Measurements from ENCODE around the gene CHMP6.

CHMP6 gene

DNA sequence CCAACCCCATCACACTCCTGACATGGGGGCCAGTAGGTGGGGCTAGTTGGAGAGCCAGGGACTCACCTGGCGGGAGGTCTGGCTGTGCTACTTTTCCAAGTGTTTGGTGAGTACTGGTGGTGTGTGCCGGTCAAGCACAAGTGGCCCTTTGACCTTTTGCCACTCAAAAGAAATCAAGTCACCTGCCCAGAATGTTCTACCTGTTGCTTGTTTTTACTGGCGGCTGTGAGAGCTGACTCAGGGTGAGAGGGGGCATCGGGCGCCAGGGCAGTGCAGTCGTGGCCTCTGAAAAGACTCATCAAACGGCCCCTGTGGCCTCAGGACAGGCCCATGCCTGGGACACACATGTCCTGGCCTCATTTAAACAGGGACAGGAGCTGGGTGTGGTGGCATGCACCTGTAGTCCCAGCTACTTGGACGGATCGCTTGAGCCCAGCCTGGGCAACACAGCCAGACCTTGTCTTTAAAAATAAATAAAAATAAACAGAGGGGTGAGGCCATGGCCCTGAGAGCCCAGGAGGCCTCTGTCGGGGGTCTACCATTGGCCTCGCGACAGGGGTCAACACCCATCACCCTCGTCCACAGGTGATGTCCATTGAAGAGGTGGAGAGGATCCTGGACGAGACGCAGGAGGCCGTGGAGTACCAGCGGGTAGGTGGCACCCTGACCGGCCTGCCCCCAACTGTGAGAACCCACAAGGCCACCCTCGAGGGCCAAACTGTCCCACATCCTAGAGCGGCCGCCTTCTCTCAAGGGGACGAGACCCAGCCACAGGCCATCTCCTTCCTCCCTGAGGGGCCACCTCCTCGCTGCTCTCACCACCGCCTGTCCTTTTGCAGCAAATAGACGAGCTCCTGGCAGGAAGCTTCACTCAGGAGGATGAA lies 5.0 kb downstream of the CHMP6 start:
- no peak for DNase-seq

DNA sequence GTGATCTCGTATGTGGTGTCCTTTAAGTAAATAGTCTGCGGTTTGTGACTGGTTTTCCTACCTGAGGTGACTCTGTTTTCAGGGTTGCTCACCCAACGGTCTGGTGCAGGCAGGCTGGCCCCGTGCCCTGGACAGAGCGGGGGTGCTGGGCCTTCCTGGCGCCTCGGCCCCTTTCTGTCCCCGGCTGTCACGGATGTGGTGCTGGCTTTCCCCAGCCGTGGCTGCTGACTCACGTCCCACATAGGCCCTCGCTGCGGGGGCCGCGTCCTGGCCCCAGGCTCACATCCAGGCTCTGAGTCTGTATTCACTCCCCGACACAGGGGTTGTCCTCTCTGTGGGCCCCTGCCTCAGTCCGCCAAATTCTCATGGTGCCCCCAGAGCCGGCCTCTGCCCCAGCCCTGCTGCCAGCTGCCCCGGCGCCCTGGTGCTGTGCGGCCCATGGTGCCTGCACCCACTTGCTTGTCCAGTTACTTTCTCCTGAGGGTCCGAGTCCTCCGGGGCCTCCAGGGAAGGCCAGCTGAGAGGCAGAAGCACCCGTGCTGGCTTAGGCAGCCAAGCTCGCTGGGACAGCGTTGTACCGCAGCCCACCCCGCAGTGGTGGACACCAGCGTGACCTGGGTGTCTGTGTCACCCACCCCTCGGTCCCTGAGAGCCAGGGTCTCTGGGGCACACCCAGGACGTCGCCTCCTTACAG lies 5.9 kb downstream of the CHMP6 start:
- DNase-seq = no peak

DNA sequence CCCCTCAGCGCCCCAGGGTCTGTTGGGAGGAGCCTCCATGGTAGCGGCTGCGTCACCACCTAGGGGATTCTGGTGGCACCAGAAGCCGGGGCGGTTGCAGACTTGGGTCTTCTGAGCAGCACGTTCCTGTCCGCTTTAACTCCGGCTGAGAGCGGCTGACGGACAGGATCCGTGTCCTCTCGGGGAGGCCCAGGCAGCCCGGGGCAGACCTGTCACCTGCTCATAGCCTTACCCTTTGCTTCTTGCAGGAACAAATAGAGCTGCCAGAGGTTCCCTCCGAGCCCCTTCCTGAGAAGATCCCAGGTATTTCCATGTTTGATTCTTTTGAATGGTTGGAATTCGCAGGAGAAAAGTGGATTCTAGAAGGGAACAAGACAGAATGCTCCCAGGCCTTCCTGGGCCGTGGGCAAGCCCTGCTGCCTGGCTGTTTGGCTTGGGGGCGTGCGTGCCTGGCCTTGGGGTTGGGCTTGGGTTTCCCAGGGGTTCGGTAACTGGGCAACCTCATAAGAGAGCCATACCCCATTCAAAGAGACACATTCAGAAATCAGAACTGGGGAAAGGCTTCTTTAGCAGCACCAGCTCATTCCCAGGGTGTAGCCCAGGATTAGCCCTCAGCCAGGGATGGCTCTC lies 6.6 kb downstream of the CHMP6 start:
- DNase-seq = no peak

DNA sequence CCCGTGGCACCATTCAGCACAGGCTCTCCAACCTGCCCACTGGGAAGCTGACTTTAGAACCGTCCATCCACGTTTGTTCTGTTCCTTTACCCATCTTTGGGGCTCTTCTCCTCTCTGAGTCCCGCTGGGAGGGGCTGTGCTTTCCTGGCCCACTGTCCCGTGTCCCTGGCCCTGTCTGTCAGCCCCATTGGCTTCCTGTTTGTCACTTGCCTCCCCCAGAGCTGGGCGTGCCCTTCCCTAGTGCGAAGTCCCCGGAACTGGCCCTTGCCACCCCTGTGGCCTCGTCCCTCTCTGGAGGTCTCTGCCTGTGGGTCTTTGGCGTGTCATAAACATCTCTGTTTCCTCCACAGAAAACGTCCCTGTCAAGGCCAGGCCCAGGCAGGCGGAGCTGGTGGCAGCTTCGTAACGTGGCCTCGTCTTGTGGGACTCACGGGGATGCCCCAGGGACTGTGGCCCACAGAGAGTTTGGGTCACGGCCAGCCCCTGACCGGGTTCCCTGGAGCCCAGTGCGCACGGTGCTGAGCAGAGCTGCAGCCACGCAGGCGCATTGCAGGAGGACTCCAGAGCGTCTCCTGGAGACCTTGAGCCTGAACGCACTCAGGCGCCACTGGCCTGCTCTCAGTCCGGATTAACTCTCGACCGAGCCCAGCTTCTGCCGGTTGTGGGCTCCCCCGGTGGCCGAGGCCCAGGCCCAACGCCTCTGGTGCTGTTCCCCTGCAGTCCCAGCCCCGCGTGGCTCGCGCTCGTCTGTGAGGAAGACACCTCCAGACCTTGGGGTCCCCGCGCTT lies 7.3 kb downstream of the CHMP6 start:
- DNase-seq = no peak

DNA sequence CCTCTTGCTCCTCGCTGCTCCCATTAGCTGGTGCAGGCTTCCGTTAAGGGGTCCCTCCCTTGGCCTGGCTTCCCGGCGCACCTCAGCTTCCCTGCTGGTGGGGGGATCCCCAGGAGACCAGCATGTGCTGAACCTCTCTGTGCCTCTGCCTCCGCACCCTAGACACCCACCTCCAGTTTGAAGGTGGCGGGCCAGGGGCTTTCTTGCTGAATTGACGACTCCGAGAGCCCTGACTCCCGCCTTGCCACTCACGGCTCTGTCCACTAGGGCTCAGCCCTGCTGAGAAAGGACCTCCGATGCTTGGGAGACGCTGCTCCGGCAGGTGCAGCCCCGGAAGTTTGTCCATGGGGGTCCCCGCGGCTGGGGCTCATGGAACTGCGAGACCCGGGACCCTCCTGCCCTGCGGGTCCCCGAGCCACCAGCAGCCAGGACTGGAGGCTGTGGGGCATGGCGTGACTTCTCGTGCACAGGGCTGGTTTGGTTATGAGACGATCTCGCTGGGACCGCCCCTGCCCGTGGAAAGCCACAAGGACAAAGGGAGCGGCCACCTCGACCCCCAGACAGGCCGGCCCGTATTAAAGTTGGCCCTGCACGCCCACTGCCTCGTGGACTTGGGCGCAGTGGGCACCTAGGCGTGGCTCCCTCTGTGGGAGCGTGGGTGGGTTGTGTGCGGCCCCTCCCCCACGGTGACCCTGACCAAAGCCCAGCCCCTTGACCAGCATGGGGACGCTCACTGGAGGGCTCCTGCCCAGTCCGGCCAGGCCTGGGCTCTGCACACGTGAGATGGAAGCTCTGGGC lies 8.1 kb downstream of the CHMP6 start:
- DNase-seq = no peak

DNA sequence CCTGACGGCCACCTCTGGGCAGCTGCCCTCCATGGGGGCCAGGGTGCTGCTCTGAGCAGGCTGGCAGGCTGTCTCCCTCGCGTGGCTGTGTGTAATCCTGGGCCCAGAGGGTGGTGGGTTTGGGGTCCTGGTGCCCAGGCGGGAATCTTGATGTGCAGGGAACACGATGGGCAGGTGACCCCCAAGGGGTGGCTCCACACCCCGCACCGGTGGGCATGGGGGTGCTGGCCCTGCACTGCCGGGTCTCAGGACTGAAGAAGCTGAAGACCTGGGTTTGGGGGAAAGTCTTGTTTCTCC lies 8.6 kb downstream of the CHMP6 start:
- no peak for DNase-seq

DNA sequence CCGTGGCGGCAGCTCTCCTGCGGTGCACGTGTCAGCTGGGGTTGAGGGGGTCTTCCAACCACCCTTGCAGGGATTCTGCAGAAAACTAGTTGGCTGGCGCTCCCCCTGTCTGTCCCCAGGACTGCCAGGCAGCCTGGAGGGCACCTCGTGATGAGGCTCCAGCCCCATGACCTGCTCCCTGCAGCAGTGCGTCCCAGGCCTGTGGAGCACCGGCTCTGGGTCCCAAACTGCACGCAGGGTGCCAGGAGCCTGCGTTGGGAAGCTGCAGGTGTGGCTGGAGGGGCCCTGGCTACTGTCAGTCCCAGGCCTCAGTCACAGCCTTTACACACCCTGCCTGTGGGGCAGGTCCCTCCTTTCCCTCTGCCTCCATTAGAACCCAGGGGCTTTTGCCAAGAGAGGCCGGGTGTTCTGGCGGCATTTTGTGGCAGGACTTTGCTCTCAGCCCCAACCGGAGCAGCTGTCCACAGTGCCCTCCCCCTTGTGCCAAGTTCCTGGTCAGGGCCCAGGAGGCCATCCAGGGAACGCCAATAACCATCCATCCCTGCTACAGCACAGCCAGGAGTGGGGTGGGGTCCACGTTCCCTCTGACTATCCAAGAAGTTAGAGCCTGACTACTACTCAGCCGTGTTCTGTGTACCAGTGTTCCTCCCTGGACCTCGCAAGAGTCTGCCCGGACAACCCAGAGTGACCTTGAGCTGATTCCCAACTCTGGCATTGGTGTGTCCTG lies 9.2 kb downstream of the CHMP6 start:
- no peak for DNase-seq

DNA sequence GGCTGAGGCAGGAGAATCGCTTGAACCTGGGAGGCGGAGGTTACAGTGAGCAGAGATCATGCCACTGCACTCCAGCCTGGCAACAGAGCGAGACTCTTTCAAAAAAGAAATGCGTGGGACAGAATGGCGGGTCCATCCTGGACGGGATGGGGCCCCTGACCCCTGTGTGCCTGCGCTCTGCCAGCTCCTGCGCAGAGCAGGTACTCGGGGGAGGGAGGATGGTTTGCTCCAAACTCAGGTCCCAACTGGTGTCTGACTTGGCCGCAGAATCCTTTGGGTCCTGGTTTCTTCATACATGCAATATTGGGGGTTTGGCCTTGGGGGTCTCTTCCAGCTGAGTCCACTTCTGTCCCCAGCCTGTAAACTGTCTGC lies 10.4 kb downstream of the CHMP6 start:
- no peak for DNase-seq

DNA sequence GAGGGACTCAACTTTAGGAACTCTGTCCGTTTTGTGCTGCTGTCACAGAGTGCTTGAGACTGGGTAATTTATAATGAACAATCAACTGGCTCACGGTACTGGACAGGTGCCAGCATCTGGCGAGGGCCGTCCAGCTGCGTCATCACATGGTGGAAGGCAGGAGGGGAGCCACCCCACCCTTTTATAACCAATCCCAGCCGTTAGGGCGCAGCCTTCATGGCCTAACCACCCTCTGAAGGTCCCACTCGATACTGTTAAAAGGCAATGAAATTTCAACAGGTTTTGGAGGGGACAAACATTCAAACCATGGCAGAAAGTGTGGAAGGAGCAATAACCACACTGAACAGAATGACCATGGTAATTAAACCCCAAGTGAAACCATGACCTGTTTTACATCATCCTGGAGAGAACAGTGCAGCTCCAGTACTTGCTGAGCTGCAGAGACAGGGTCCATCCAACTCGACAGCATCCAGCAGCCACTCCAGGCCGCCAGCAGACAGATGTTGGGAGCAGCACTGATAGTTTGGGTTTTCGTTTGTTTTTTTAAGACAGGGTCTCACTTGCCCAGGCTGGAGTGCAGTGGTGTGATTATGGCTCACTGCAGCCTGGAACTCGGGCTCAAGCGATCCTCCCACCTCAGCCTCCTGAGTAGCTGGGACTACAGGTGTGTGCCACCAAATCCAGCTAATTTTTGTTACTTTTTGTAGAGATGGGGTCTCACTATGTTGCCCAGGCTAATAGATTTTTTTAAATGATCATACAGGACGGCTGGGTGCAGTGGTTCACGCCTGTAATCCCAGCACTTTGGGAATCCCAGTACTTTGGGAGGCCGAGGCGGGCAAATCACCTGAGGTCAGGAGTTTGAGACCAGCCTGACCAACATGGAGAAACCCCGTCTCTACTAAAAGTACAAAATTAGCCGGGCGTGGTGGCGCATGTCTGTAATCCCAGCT lies 11.0 kb downstream of the CHMP6 start:
- DNase-seq = no peak

DNA sequence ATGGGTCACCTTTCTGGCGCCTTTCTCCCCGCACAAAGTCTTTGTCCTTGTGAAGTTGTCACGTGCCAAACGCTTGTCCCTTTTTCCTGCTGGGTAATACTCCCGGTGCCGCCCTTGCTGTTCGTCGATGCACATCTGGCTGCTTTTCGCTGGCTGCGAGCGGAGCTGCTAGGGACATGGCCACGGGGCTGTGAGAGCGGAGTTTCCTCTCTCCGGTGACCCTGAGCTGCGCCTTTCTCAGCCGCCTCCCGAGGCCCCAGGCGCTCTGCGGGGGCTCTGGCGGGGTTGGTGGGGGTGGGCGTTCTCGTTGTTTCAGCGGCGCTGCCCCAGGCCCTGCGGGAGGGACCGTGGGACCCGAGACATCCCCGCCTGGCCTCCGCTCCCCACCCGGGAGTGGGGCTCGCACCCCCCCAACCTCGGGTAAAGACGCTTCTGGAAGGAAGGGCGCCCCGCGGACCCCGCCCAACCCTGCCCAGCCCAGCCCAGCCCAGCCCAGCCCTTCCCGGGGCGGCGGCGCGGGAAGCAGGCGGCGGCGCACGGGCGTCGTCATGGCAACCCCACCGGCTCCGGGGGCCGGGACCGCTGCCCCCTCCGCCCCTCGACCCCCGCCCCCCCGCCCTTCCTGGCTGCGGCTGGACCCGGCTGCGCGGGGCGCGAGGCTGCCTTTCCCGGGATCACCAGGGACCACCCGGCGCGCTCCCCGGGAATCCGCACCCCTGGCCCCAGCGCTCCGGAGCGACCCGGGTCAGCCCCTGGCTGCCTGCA lies 12.3 kb downstream of the CHMP6 start:
- DNase-seq = no peak

DNA sequence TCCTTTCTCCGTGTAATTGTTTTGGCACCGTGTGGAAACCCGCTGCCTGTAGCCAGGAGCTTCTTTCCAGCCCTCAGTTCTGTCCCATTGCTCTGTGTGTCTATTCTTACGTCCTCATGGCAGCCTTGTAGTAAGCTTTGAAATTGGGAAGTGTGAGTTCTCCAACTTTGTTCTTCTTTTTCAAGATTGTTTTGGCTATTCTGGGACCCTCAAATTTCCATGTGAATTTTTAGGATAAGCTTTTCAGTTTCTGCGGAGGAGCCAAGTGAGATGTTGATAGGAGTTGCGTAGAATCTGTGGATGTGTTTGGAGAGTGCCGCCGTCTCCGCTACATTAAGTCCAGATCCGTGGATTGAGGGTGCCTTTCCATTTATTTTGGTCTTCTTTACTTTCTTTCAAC lies 15.2 kb downstream of the CHMP6 start:
- no peak for DNase-seq

DNA sequence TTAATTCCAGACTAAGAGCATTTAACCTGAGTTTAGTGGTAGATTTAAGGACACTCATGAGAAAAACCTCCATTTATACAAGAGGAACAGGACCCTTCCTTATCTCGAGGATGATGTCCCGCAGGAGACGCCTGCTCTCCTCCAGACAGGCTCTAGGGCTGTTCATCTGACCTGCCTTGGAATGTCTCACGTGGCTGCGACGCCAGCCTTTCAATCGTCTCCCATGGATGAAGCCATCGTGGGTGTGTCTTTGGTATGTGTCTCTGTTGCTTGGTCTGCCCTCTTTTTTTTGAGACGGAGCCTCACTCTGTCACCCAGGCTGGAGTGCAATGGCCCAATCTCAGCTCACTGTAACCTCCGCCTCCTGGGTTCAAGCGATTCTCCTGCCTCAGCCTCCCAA lies 16.5 kb downstream of the CHMP6 start:
- DNase-seq = no peak

DNA sequence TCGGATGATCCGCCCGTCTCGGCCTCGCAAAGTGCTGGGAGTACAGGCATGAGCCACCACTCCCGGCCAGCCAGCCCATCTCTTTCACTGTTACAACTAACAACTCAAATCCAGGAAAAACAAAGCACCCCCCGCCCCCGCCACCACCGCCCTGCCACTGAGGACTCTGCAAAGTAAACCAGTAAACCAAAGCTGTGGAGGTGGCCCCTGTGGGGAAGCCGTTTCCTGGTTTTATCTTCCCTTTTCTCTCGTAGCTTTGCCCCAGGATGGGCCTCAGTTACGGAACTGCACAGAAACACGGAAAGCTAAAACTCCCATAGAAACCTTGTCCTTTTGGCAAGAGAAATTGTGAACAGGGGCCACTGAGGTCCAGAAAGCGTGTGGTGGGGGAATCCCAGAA lies 17.5 kb downstream of the CHMP6 start:
- no peak for DNase-seq

DNA sequence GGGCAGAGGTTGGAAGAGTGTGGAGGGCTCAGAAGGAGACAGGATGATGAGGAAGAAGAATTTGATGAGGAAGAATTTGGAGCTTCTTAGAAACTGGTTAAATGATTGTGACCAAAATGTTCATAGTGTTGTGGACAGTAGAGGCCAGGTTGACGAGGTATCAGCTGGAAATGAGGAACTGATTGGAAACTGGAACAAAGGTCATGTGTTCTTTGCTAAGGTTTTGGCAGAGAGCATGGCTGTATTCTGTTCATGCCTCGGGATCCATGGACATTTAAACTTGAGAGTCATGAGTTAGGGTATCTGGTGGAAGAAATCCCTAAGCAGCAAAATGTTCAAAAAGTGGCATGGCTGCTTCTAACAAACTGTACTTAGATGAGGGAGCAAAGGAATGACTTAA lies 19.3 kb downstream of the CHMP6 start:
- no peak for DNase-seq

DNA sequence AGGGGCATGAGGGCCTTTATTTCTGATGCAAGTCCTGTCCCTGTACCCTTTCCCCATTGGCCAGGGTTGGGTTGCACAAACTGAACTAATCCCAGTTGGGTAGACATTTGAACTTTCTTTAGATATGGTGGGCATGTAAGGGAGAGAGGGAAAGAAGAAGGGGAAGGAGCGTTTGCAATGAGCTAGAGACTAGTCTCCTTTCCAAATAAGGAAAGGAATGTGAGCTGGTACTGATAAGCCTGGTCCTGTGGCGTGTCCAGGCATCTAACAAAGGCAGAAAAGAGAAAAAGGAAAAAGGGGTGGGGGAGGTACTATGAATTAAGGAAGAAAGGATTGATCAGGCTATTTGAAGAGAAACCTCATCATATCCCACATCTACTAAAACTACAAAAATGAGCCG lies 20.3 kb downstream of the CHMP6 start:
- no peak for DNase-seq

DNA sequence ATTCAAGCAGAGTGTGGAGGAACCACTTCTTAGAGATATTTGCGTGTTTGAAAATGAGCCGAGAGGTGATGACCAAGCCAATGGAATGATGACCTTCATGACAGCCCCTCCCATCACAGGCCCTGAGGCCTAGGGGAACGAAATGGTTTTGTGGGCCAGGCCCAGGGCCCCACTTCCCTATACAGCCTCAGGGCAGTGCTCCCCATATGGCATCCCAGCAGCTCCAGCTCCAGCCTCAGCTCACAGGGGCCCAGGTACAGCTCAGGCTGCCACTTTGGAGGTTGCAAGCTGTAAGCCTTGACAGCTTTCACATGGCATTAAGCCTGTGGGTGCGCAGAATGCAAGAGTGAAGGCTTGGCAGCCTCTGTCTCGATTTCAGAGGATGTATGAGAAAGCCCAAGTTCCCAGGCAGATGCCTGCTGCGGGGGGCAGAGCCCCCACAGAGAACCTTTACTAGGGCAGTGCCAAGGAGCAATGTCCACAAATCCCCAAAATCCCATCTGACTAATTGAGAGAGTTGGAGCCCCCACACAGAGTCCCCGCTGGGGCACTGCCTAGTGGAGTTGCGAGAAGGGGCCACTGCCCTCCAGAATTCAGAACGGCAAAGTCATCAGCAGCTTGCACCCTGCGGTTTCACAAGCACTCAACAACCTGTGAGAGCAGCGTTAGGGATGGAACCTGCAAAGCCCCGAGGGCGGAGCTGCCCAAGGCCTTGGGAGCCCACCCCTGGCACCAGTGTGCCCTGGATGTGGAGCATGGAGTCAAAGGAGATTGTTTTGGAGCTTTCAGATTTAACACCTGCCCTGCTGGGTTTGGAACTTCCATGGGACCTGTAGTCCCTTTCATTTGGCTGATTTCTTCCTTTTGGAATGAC lies 21.2 kb downstream of the CHMP6 start:
- DNase-seq = no peak

DNA sequence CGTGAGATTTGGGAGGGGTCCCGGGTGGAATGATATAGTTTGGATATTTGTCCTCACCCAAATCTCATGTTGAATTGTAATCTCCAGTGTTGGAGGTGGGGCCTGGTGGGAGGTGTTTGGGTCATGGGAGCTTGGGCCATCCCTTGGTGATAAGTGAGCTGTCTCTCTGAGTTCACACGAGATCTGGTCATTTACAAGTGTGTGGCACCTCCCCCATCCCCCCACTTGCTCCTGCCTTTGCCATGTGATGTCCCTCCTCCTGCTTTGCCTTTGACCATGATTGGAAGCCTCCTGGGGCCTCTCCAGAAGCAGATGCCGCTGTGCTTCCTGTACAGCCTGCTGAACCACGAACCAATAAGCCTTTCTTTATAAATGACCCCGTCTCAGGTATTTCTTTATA lies 22.0 kb downstream of the CHMP6 start:
- DNase-seq = no peak

DNA sequence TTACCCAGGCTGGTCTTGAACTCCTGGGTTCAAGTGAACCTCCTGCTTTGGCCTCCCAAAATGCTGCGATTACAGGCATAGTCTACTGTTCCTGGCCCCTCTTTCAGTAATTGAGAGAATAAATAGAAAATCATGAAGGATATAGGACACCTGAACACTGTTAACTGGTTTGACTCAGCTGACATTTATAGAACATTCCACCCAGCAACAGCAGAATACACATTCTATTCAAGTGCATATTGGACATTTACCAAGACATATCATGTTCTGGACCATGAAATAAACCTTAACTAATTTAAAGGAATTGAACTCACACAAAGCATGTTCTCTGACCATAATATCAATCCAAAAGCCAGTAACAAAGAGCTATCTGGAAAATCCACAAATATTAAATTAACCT lies 23.5 kb downstream of the CHMP6 start:
- no peak for DNase-seq

DNA sequence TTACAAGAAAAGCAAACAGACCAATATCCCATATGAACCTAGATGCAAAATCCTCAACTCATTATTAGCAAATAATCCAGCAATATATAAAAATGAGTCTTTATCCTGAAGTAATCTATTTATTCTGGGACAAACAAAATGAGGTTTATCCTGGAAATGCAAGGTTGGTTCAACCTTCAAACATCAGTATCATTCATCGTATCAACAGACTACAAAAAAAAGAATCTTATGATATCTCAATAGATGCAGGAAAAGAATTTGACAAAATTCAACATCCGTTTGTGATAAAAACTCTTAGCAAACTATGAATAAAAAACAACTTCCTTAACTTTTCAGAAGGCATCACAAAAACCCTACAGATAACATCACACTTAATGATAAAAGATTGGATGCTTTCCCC lies 24.9 kb downstream of the CHMP6 start:
- DNase-seq = no peak

Measured in NCI-H187 treated with DMSO at 0.1 percent for 48 hours (cell line).